Stromal cell of bone marrow (primary cell): ENCODE measurements around the gene RASGEF1B.

Experiments used
- DNase-seq: peaks from one replicate; pipeline ENCODE4 v3.0.0-alpha.2; 2012; ENCODE audit warnings: low read depth

RASGEF1B gene

DNA sequence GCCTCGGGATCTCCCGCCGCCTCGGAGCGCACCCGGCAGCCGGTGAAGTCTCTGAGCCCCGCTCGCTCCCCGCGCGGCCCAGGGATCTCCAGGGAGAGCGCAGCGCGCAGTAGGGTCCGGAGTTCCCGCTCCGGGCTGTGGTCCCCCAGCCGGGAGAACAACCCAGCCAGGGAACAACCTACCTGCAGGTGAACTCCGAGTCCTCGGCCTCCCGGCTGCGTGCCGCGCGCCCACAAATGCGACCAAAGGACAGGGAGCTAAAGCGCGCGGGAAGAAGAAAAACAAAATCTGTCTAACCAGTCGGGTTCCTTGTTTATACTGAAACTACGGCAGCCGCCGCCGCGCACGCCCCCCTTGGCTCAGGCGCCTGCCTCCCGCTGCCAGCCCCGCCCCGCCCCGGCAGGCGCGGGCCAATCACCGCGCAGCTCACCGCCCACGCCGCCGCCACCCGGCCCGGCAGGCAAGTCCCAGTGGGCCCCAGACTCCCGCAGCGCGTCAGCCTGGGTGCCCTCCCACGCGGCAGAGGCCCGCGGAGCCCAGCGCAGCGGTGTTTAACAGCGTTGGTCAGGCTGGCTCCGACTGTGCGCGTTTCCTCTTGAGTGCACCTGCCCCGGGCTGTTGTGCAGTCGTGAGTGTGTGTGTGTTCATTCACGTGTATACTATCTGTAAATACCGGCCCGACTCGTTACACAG lies at the start of gene RASGEF1B:
Gene RASGEF1B, minus strand, starts transcription at position 320 of the 693 bp plus-strand sequence. CDS start 12,399 bp downstream, outside the sequence.
- DNase-seq = peak; percentile 49

DNA sequence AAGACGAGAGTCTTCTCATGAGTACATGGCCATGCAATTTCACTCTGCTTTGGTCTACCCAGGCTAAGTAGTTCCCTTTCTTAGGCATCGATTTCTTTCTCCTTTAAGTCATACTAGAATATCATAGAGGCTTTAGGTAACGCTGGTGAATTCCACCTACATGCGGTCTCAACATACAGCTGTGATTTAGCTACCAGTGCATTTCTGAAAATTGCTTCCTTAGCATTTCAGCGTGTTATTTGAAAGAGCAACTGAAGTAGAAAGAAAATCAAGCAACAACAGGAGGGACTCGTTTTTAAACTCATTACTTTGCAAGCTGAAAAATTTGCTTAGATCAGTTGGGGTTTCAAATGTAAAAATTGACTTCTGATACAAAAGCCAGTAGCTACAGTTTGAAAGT lies 48.1 kb upstream of the RASGEF1B start:
- DNase-seq = no peak

DNA sequence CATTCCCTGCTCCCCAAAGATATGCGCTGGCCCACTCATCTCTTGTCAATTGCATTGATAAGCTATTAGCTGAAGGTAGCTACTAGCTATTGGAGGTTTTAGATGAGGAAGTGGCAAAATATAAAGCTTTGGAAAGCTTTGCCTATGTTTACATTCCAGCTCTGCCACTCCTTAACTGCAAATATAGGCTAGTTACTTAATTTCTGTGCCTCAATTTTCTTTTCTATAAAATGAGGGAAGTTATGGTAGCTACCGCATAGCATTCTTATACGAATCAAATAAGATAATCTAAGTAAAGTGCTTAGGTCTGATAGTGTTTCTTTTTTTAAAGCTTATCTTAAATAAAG lies 47.7 kb upstream of the RASGEF1B start:
- DNase-seq = no peak

DNA sequence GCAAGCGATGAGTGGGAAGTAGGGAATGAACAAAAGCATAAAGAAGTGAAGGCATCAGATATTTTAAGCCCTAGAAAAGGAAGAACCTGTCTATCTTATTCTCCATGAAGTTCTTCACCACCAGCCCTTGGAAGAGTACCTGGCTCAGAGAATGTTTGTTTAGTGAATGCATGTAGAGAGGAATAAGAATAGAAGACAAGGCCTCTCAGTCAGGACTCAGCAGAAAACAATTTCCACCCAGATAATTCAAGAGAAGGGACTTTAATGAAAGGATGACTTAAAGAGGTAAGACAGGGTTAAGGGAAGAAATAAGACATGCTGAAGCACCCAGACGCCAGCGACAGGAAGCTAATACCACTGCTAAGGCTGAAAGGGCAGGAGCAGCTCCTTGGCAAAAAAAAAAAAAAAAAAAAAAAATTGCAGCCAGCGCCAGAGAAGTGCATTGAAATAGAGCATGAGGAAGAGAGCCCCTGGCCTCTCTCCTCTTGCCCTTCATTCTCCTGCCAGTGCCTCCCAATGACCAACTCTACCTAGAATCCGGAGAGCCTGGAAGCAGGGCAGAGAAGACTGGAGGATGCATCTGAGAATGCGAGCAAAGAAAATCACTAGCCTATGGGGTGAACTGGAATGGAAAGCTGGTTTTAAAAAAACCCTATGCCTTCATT lies 47.2 kb upstream of the RASGEF1B start:
- no peak for DNase-seq

DNA sequence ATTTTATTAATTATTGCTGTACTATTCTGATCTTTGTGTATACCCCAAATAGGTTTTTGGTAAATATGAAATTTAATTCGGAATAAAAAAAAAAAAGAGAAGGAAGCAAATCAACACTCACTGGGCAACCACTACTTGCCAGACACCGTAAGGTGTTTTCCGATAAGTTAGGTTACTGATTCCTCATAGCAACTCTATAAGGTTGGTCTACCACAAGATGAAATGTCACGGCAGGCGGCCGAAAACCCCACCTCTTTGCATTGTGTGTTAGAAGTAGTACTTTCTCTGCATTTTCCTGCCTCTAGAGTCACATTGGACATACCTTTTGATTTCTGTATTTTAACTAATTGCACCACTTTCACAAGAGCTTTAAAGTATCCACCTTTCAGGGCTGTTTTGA lies 44.5 kb upstream of the RASGEF1B start:
- DNase-seq = no peak

DNA sequence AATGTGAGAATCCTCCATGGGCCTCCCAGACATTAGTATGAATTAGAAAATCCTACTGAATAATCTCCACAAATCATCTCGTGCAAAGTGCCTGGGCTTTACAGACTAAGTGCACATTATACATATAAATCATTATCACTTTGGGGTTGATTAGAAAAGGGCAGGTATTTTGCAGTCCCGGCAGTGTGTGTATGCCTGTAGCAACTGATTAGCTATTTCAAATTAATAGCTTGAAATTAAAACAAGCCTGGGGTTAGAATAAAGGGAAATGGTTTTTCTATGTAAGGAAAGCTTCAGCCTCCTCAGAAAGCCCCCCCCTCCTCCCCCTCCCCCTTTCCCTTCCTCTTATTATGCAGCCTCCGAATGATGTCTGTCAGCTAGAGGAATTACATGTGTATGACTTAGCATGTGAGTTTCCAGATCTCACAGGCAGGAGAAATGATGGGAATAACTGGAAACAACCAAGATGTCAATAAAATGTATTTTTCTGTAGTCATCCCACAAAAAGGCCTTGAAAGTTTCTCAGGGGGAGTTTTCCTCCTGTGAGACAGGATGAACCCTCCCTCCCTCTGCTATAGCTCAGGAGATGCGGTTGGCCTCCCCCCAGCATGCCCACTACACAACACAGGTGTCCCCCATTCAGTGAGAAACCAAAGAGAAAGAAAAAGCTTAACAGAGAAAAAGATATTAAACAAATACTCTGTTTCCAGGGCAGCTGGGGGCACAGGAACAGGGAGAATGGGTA lies 41.2 kb upstream of the RASGEF1B start:
- DNase-seq = no peak

DNA sequence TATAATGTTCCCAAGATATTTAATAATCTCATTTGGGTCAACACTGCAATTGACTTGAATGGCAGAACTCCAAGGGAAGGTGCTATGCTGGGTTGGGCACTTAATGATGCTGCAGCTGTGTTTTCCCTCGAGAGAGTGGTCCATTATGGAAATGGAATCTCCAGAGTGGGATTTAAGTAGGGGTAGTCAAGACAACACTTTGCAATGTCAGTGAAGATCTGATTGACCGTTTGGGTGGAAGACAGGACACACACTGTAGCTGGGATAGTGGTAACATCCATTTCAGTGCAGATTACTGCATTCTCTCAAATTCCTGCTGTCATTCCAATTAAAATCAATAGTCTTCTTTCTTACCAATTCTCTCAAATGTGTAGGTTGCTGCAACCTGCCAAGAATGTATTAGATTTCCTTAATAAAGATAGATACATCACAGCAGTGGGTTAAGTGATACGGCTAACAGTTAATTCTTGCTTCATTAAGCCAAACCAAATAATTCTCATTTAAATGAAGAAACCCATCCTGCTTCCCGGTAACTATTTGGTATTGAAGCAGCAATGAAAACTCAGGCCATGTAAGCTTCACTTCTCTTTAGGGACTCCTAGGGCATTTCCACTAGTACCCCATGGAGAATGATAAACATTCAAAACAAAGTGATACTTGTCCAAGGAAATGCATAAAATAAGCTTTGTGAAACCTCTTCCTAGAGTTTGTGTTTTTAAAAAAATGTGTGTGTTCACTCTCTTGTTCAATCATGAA lies 40.5 kb upstream of the RASGEF1B start:
- no peak for DNase-seq

DNA sequence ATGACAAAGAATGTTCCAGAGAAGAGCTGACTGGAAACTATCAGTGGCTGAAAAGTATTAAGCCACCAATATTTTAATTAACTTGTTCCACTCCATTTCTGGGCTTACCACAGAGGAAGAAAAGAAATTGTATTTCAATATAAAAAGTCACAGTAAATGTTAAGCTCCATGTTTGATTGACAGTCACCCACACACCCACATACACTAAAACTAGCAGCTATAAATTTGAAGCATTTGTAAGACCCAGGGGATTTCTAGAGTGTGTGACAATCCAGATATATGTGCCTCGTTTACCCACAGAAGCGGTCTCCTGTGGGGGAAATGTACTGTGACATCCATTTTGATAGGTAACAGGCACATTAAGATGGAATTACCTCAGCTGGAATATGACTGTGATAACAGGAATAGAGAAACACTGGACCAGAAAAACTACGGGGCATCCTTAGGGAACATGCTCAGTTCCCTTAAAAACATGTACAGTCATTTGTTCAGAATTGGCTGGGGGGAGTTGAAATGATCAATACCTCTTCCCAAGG lies 39.0 kb upstream of the RASGEF1B start:
- DNase-seq = no peak

DNA sequence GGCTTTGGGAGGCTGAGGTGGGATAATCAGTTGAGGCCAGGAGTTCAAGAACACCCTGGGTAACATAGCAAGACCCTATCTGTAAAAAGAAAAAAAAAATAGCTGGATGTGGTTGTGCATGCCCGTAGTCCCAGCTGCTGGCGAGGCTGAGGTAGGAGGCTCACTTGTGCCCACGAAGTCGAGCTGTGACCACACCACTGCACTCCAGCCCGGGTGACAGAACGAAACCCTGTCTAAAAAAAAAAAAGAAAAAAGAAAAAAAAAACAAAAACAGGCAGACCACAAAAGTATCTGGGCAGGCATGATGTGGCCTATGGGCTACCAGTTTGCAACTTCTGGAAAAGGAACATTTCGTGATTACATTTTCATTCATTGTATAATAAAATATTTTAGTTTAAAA lies 38.1 kb upstream of the RASGEF1B start:
- DNase-seq = no peak

DNA sequence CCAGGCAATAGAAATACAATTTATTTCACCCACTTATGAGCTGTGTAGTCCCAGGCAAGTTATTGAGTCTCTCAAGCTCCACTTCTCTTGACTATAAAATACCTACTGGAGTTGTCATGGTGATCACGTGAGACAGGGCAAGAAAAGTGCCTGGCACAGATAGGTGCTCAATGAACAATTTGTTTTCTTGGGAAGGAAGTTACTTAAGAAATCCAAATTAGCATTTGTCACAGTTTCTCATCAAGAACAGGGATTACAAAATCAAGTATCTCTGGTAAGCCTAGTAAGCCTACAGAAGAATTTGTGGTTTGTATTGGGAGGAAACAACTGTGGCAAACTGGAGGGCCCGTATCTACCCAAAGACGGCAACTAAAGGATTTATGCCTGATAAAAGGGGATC lies 37.5 kb upstream of the RASGEF1B start:
- no peak for DNase-seq

DNA sequence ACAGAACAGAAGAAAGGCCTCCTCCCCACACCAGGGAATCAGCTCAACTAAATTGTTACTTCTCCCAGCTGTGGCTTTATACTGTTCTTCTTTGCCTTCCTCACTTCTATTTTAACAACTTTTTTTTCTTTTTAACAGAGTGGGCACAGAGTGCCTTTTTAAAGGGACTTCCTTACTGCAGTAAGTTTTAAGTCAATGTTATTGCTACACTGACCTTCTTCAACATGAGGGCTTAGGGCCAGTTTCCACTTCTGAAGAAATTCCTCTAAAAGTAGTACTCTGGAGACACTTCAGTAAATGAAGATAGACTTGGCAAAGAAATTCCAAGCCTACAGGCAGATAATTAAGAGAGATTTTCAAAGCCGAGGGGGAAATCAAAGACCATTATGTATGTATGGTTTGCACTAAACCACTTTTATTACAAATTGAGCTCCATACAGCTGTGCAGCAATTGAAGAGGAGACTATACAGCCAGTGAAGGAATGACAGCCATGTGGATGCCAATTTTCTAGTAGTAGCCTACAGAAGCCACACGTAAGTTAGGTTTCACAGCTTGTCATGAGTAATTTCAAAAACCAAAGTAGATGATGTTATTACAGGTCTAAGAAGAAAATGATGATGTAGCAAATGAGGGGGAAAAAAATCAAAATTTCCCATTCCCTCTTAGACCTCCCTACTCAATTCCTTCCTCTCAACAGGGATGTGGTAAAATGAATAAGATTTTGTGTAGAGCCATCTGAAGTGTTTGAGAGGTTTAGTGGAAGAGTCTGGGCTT lies 36.9 kb upstream of the RASGEF1B start:
- DNase-seq = no peak

DNA sequence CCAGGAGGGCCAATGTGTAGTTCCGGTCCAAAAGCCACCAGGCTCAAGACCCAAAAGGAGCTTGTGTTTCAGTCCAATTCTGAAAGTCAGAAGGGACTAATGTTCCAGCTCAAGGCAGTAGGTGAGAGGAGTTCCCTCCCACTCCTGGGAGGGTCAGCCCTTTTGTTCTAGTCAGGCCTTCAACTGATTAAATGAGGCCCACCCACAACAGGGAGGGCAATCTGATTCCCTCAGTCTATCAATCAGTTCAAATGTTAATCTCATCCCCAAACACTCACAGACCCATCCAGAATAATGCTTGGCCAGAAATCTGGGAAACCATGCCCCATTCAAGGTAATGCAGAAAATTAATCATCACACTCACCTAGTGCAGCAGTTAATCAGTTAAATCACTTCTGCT lies 35.8 kb upstream of the RASGEF1B start:
- DNase-seq = no peak

DNA sequence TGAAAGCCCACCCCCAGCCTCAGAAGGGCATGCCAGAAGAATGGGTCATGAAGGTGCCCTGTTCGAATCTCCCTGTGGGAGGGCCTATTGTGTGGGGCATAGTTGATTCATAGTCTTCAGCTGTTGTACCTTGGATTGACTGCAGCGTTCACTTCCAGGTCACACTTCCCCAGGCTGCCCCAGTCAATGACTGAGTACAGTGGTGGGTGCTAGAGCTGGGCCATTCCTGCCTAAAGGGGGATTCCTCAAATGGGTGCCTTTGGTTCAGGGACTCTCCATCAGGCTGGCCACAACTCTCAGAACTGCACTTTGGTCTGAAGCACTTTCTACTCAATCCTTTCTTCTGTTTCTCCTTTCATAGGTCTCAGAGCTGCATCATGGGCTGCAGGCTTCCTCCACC lies 35.0 kb upstream of the RASGEF1B start:
- no peak for DNase-seq

DNA sequence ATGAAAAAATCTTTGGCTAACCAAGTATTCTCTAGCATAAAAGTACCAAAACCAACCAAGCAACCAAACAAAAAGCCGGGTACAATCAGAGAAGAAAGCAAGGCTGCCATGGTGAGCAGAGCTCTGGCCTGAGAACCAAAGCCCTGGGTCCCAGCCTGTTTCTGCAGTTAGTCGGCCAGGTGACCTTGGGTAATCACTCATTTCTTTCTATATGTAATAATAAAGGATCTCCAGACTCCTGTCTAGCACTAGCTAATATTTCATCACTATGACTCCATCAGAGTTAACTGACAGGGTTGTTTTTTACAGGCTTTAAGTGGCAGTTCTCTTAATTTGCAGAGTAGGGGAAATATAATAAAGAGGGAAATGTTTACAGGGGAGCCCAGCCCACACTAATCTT lies 34.0 kb upstream of the RASGEF1B start:
- no peak for DNase-seq

DNA sequence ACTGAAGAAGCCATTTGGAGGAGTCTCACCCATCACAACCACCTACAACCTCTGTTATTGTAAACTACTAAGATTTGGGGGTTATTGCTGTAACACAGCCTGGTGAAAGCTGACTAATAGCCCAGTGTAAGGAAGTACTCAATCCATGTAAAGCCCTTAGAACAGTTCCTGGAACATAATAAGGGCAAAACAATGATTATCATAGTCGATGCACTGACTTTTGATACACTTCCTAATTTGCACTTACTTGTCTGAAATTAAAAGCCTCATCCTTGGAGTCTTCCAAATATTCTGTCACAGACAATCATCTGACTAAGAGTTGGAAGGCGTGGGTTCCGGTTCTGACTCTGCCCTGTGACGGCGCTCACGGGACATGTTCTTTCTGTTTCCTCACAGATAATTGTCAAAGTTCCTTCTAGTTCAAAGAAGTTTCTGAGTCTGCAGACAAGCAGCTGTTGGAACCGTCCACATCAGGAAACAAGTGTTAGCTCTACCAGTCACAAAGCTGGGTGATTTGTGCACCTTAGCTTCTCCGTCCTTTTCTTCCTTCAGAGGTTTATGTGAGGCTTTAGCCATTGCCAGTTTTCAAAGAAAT lies 33.4 kb upstream of the RASGEF1B start:
- DNase-seq = no peak

DNA sequence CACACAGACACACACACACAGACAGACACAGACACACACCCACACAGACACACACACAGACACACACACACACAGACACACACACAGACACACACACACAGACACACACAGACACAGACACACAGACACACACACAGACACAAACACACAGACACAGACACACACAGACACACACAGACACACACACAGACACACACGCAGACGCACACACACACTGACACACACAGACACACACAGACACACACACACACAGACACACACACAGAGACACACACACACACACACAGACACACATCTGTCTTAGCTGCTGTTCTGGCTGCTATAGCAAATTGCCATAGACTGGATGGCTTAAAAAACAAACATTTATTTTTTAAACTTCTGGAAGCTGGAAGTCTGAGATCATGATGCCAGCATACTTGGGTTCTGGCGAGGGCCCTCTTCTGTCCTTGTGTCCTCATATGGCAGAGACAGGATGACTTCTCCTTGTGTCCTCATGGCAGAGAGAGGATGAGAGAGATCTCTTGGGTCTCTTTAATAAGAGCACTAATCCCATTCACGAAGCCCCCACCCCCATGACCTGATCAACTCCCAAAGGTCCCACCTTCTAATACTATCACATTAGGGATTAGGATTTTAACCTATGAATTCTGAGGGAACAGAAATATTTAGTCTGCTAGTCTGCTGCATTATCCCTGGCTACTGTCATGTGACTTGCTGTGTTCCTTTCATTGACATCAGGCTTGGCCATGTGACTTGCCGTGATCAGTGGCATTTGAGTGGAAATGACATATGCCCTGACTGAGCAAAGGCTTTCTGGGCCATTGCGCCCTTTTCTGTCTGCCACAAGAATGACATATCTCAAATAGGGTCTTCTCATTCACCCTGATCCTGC lies 32.7 kb upstream of the RASGEF1B start:
- no peak for DNase-seq

DNA sequence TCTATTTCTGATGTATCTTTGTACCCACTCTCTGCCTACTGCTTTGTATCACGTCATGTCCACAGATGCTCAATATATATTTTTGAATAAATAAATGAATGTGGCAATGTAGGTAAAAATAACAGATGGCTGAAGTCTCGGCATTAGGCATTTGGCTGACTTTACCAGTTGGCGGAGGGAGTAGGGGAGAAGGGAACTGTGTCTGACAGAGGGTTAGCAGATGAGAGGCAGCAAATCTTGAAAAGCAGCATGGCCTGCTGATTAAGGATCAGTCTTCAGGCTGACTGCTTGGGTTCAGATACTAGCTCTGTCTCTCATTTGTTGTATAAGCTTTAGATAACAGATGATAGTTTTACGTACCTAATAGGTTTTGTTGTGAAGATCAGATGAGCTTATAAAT lies 31.9 kb upstream of the RASGEF1B start:
- DNase-seq = no peak

DNA sequence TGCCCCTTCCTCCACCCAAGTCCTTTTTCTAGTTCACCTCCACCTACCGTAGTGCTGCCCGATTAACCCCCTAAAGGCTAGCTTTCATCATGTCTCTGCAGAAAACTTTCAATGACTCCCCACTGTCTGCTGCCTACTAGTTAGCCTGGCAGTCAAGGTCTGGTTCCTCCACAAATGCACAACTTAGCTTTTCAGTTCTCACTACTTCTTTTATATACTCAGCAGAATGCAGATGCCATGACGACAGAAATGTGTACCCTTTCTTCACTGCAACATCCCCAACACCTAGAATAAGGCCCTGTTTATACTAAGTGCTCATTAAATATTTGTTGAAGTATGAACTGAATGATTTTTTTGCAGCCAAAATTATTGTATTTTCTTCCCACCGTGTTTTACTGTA lies 30.9 kb upstream of the RASGEF1B start:
- no peak for DNase-seq

DNA sequence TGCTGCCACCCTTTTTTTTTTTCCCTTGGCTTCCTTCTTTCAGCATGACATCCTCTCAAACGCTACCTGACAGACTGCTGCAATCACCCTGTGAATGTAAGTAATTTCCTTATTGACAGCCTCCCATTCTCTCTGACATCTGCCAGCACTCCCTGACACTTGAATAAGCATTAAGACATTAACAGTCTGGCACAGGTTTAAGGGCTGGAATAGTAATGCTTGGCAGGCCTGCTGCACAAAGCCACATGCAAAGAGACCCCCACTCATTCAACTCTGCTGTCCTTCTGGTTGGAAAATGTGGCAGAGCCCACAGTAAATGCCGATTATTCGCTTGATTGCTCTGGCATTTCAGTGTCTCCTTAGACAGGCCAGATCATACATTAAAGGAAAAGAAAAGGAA lies 28.1 kb upstream of the RASGEF1B start:
- DNase-seq = no peak

DNA sequence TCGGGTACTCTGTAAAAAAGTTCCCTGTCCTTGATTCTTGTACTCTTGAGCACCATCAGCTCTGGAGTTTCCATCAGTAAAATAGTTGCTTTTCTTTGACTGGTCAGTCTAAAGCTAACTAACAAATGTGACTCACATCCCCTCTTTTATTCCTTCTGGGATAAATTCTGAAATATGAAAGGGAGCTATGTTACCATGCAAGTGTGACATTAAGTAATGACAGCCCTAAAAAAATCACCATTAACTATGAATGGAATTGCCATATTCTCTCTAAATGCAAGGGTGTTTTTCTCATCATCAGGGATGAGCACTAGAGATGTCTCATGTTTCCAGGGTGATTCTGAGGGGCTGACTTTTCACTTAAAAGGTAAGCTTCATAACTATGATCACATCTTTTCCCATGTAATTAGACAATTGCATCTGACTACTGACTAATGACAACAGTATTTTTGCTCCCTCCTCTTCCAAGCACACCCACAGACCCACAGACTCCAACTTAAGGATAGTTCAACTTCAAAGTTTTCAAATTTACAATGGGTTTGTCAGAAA lies 26.9 kb upstream of the RASGEF1B start:
- no peak for DNase-seq
